GM23338 (cell line): ENCODE results near the gene WNT9A. TPM values are rescaled to one million over a fixed set of nuclear protein-coding genes. Genes with fewer than 3 reads are reported as not detected.

ENCODE experiments used
- ATAC-seq: fragments of 200-7000 bp; cut with Tn5 transposase; 3 replicates; pipeline ENCODE4 v1.9.1; 2020
- DNase-seq: peaks from one replicate; pipeline ENCODE4 v3.0.0-alpha.2; 2015; ENCODE audit warnings: low spot score
- H2AFZ ChIP-seq: fragments of 200-600 bp; sonication (generic); 2 replicates; pipeline ENCODE4 v1.8.0; 2016; ENCODE audit warnings: antibody characterized with exemption, mild to moderate bottlenecking, moderate library complexity
- H3F3A ChIP-seq: fragments of 200-600 bp; sonication (generic); replicated peaks from 2 replicates; pipeline ENCODE4 v1.8.0; 2017; ENCODE audit warnings: antibody characterized with exemption, mixed run types, low read depth
- H3K27ac ChIP-seq: fragments of 200-600 bp; sonication (generic); 2 replicates; pipeline ENCODE4 v1.6.1; 2016; ENCODE audit warnings: low read depth
- H3K27me3 ChIP-seq: fragments of 200-600 bp; sonication (generic); 2 replicates; pipeline ENCODE4 v1.8.0; 2016; ENCODE audit warnings: mild to moderate bottlenecking, mixed run types, moderate library complexity; ENCODE audit not compliant: insufficient read depth
- H3K36me3 ChIP-seq: fragments of 200-600 bp; sonication (generic); 2 replicates; pipeline ENCODE4 v1.8.0; 2016; ENCODE audit warnings: mild to moderate bottlenecking; ENCODE audit not compliant: insufficient read depth
- H3K4me1 ChIP-seq: fragments of 200-600 bp; sonication (generic); 2 replicates; pipeline ENCODE4 v1.8.0; 2016; ENCODE audit warnings: mild to moderate bottlenecking, moderate library complexity; ENCODE audit not compliant: insufficient read depth
- H3K4me2 ChIP-seq: fragments of 200-600 bp; sonication (generic); 2 replicates; pipeline ENCODE4 v1.7.1; 2017; ENCODE audit warnings: mixed run types
- H3K4me3 ChIP-seq: fragments of 200-600 bp; sonication (generic); 2 replicates; pipeline ENCODE4 v1.6.1; 2016; ENCODE audit warnings: mixed run types
- H3K79me2 ChIP-seq: fragments of 200-600 bp; sonication (generic); replicated peaks from 2 replicates; pipeline ENCODE4 v1.8.0; 2017; ENCODE audit warnings: mild to moderate bottlenecking; ENCODE audit not compliant: insufficient read depth
- H3K9me2 ChIP-seq: fragments of 200-600 bp; sonication (generic); 2 replicates; pipeline ENCODE4 v1.8.0; 2017; ENCODE audit not compliant: insufficient read depth
- H4K20me1 ChIP-seq: fragments of 200-600 bp; sonication (generic); replicated peaks from 2 replicates; pipeline ENCODE4 v1.8.0; 2017; ENCODE audit warnings: mild to moderate bottlenecking; ENCODE audit not compliant: insufficient read depth
- H3K27ac Mint-ChIP-seq: 2 replicates; pipeline ENCODE4 v1.8.0; 2020; ENCODE audit warnings: inconsistent platforms, mild to moderate bottlenecking, moderate library complexity, mixed read lengths
- H3K27me3 Mint-ChIP-seq: 3 replicates; pipeline ENCODE4 v1.8.0; 2022; ENCODE audit warnings: low read depth, mild to moderate bottlenecking, moderate library complexity, mixed read lengths, inconsistent platforms; ENCODE audit not compliant: insufficient read depth, poor library complexity
- H3K36me3 Mint-ChIP-seq: 3 replicates; pipeline ENCODE4 v1.8.0; 2021; ENCODE audit warnings: low read depth, mild to moderate bottlenecking, inconsistent platforms, moderate library complexity, mixed read lengths
- H3K4me1 Mint-ChIP-seq: 3 replicates; pipeline ENCODE4 v1.8.0; 2020; ENCODE audit warnings: mild to moderate bottlenecking, inconsistent platforms, mixed read lengths
- H3K4me3 Mint-ChIP-seq: 3 replicates; pipeline ENCODE4 v1.8.0; 2021; ENCODE audit warnings: moderate library complexity, mild to moderate bottlenecking, inconsistent platforms, mixed read lengths
- H3K9me3 Mint-ChIP-seq: 3 replicates; pipeline ENCODE4 v1.8.0; 2020; ENCODE audit warnings: moderate library complexity, mild to moderate bottlenecking, inconsistent platforms, mixed read lengths
- ETS1 ChIP-seq: IDR thresholded peaks from 2 replicates; pipeline ENCODE4 v1.6.1; 2016; ENCODE audit warnings: antibody characterized with exemption
- EZH2 ChIP-seq: fragments of 200-600 bp; sonication (generic); IDR thresholded peaks from one replicate; pipeline ENCODE4 v1.8.0; 2017; ENCODE audit warnings: antibody characterized with exemption, mild to moderate bottlenecking, low read depth; ENCODE audit not compliant: unreplicated experiment
- JUNB ChIP-seq: IDR thresholded peaks from one replicate; pipeline ENCODE4 v1.6.1; 2016; ENCODE audit warnings: antibody characterized with exemption; ENCODE audit not compliant: unreplicated experiment
- NANOG ChIP-seq: IDR thresholded peaks from 2 replicates; pipeline ENCODE4 v1.6.1; 2016; ENCODE audit warnings: antibody characterized with exemption, borderline replicate concordance
- REST ChIP-seq: IDR thresholded peaks from one replicate; pipeline ENCODE4 v1.6.1; 2018; ENCODE audit warnings: antibody characterized with exemption; ENCODE audit not compliant: unreplicated experiment
- STAT1 ChIP-seq: IDR thresholded peaks from one replicate; pipeline ENCODE4 v1.6.1; 2016; ENCODE audit warnings: antibody characterized with exemption; ENCODE audit not compliant: unreplicated experiment
- ZNF114 ChIP-seq: fragments of 250-450 bp; sonication (Bioruptor Pico); IDR thresholded peaks from 2 replicates; pipeline ENCODE4 v1.5.0; 2020; ENCODE audit warnings: mild to moderate bottlenecking, moderate library complexity
- ZNF331 ChIP-seq: fragments of 250-450 bp; sonication (Bioruptor Pico); IDR thresholded peaks from 2 replicates; pipeline ENCODE4 v1.5.0; 2020; ENCODE audit warnings: low read depth, mild to moderate bottlenecking, moderate library complexity
- polyA plus RNA-seq: library from polyadenylated mRNA; unstranded; fragments of >200 nt; fragmentation: Nextera tagmentation; extraction: Ambion mirVana; gene quantifications from 2 replicates; pipeline ENCODE4 v1.2.1, GENCODE V29; 2016
- total RNA-seq: library from RNA; depleted of rRNA; stranded (reverse); fragments of >200 nt; shearing (Covaris generic); gene quantifications from 2 replicates; pipeline ENCODE4 v1.2.3, GENCODE V29; 2014
- TF ChIP-seq, protein P1 (sequence below): fragments of 250-450 bp; sonication (Bioruptor Pico); IDR thresholded peaks from 2 replicates; pipeline ENCODE4 v1.5.0; 2020; ENCODE audit warnings: mild to moderate bottlenecking, moderate library complexity

Gene WNT9A
- total and polyA plus RNA-seq, 2 experiments from 2014 or later, result 0.06 to 2.0 TPM

DNA sequence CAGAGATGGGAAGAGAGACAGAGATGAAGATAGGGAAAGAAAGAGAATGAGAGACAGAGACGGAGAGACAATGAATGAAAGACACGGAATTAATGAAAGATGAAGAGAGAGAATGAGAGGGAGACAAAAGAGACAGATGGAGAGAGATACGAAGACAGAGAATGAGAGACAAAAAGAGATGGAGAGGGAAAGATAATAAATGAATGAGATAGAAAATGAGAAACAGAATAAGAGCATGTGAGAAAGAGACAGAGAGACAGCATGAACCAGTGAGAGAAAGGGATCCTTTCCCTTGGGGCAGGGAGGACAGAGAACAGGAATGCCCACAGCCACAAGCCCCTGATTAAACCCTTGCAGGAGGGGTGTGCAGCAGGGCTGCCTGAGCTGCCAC, 5.3 kb upstream of the WNT9A start (continued):
- TF ChIP-seq STAT1 (no peak), NANOG (no peak), ZNF331 (CRISPR knock-in tag) (no peak), REST (no peak)

DNA sequence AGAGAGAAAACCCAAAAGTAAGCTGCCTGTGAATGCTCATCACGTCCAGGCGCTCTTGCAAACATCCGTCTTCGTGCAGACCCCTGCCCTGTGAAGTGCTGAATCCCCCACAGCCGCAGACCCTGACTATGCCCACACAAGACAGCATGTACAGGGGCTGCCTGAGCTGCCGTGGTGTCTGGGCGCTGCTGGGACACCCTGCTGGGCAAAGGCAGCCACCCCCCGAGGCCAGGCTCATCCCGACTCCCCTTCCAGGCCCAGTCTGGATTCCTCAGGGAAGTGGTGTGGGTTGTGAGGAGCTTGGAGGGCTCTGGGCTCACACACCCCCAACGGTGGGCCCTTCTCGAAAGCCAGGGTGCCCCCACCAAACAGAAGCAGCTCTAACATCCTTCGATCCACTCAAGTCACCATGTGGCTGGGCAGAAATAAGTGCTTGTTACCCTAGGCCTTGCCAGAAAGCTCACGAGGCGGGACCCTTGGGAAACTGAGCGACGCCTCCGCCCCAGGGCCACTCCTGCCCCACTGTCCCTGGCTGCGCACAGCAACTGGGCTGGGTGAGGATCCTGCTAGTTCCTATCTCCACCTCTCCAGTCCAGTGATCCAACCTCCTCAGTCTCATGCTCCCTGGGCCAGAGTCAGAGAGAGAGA, 4.8 kb upstream of the WNT9A start:
- no peaks in the 10 kb centered on the region for H3K79me2 ChIP-seq
- DNase-seq (no peak), ATAC-seq (no peak)
- peaks cover 6% of the 10 kb centered on the region; the same call in 1 of the 2 replicates for H3K4me1 ChIP-seq
- H2AFZ ChIP-seq, result no peak overlapping the region
- no peak overlapping the region for H3K27ac ChIP-seq
- H3K4me2 ChIP-seq, result no peak overlapping the region
- H3K27me3 Mint-ChIP-seq, result peaks cover 19% of the 10 kb centered on the region
- peaks cover 7% of the 10 kb centered on the region; the same call in 1 of the 3 replicates for H3K9me3 Mint-ChIP-seq
- H3K4me3 Mint-ChIP-seq, result no peak overlapping the region
- H3K9me2 ChIP-seq, result no peaks in the 10 kb centered on the region
- H3K4me1 Mint-ChIP-seq, result peaks cover 6% of the 10 kb centered on the region
- peaks cover 29% of the 10 kb centered on the region for H3K27me3 ChIP-seq
- H3K27ac Mint-ChIP-seq, result no peak overlapping the region
- H3K4me3 ChIP-seq, result no peak overlapping the region
- H3K36me3 ChIP-seq, result no peaks in the 10 kb centered on the region
- H3K36me3 Mint-ChIP-seq, result no peaks in the 10 kb centered on the region
- no peaks in the 10 kb centered on the region for H3F3A ChIP-seq
- no peaks in the 10 kb centered on the region for H4K20me1 ChIP-seq
- TF ChIP-seq ZNF331 (CRISPR knock-in tag), result no peak
- no peak for TF ChIP-seq REST
- TF ChIP-seq, protein P1, sequence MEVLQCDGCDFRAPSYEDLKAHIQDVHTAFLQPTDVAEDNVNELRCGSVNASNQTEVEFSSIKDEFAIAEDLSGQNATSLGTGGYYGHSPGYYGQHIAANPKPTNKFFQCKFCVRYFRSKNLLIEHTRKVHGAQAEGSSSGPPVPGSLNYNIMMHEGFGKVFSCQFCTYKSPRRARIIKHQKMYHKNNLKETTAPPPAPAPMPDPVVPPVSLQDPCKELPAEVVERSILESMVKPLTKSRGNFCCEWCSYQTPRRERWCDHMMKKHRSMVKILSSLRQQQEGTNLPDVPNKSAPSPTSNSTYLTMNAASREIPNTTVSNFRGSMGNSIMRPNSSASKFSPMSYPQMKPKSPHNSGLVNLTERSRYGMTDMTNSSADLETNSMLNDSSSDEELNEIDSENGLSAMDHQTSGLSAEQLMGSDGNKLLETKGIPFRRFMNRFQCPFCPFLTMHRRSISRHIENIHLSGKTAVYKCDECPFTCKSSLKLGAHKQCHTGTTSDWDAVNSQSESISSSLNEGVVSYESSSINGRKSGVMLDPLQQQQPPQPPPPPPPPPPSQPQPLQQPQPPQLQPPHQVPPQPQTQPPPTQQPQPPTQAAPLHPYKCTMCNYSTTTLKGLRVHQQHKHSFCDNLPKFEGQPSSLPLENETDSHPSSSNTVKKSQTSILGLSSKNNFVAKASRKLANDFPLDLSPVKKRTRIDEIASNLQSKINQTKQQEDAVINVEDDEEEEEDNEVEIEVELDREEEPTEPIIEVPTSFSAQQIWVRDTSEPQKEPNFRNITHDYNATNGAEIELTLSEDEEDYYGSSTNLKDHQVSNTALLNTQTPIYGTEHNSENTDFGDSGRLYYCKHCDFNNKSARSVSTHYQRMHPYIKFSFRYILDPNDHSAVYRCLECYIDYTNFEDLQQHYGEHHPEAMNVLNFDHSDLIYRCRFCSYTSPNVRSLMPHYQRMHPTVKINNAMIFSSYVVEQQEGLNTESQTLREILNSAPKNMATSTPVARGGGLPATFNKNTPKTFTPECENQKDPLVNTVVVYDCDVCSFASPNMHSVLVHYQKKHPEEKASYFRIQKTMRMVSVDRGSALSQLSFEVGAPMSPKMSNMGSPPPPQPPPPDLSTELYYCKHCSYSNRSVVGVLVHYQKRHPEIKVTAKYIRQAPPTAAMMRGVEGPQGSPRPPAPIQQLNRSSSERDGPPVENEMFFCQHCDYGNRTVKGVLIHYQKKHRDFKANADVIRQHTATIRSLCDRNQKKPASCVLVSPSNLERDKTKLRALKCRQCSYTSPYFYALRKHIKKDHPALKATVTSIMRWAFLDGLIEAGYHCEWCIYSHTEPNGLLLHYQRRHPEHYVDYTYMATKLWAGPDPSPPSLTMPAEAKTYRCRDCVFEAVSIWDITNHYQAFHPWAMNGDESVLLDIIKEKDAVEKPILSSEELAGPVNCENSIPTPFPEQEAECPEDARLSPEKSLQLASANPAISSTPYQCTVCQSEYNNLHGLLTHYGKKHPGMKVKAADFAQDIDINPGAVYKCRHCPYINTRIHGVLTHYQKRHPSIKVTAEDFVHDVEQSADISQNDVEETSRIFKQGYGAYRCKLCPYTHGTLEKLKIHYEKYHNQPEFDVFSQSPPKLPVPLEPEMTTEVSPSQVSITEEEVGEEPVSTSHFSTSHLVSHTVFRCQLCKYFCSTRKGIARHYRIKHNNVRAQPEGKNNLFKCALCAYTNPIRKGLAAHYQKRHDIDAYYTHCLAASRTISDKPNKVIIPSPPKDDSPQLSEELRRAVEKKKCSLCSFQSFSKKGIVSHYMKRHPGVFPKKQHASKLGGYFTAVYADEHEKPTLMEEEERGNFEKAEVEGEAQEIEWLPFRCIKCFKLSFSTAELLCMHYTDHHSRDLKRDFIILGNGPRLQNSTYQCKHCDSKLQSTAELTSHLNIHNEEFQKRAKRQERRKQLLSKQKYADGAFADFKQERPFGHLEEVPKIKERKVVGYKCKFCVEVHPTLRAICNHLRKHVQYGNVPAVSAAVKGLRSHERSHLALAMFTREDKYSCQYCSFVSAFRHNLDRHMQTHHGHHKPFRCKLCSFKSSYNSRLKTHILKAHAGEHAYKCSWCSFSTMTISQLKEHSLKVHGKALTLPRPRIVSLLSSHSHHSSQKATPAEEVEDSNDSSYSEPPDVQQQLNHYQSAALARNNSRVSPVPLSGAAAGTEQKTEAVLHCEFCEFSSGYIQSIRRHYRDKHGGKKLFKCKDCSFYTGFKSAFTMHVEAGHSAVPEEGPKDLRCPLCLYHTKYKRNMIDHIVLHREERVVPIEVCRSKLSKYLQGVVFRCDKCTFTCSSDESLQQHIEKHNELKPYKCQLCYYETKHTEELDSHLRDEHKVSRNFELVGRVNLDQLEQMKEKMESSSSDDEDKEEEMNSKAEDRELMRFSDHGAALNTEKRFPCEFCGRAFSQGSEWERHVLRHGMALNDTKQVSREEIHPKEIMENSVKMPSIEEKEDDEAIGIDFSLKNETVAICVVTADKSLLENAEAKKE (CRISPR knock-in tag), result no peak
- no peak for TF ChIP-seq ETS1
- no peak for TF ChIP-seq ZNF114 (CRISPR knock-in tag)
- no peak for TF ChIP-seq NANOG
- TF ChIP-seq EZH2, result no peak
- TF ChIP-seq JUNB, result no peak
